Hematopoietic multipotent progenitor cell treated with erythropoietin and hydrocortisone succinate and interleukin-3 and kit ligand, for 15 days (in vitro differentiated cells): ENCODE measurements around the gene JMJD8.

ENCODE experiments used
- DNase-seq: peaks from one replicate; pipeline ENCODE4 v3.0.0-alpha.2; 2015; ENCODE audit warnings: low spot score

JMJD8 gene

DNA sequence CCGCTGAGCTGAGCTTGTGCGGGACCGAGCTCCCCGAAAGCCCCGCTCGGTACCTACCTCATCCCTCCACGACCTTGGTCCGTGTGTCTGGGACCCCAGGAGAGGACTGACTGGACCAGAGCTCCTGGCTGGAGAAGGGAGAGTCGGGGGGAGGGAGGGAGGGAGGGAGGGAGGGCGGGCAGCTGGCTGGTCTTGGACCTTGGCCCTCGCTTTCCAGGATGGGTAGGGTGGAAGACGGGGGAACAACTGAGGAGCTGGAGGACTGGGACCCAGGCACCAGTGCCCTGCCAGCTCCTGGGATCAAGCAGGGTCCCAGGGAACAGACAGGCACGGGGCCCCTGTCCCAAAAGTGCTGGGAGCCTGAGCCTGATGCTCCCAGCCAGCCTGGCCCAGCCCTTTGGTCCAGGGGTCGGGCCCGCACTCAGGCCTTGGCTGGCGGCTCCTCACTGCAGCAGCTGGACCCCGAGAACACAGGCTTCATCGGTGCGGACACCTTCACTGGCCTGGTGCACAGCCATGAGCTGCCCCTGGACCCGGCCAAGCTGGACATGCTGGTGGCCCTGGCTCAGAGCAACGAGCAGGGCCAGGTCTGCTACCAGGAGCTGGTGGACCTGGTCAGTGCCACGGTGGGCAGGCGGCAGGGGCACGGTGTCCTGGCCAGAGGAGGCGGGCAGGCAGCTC is 8.1 kb downstream of the JMJD8 start:
- DNase-seq: no peak

GRCh38 chr16:674968-675883 is 8.9 kb downstream of the JMJD8 start, which contains the start of gene RHBDL1:
Gene RHBDL1 (plus strand): TSS chr16:675671. CDS start chr16:675791, 120 bp downstream.
- DNase-seq: no peak

DNA sequence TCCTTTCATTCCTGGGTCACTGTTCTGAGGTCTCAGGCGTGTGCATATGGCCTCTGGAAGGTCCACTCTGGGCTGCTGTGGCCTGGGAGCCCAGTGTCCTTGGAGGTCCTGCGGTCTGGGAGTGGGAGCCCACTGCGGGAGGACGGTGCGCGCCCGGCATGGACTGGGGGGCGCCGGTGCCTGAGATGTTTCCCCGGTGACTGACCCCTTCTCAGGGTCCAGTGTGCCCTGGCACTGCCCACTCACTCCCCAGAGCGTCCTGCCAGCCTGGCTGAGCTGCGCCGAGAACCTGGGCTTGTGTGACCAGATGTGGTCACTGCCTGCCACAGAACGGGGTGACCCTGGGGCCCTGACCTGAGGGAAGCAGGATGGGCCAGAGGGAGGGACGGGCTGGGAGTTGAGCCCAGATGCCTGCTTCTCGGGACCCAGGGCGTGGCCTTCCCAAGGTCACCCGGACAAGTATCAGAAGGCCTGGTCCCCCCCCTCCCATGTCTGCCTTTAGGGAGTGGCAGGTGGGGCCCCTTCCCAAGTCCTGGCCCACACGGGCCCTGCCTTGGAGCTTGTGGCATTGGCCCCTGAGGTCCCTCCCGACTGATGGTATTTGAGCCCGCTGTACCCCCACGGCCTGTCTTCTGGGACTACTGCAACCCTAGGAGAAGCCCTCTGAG is 9.8 kb downstream of the JMJD8 start:
- no peak for DNase-seq

DNA sequence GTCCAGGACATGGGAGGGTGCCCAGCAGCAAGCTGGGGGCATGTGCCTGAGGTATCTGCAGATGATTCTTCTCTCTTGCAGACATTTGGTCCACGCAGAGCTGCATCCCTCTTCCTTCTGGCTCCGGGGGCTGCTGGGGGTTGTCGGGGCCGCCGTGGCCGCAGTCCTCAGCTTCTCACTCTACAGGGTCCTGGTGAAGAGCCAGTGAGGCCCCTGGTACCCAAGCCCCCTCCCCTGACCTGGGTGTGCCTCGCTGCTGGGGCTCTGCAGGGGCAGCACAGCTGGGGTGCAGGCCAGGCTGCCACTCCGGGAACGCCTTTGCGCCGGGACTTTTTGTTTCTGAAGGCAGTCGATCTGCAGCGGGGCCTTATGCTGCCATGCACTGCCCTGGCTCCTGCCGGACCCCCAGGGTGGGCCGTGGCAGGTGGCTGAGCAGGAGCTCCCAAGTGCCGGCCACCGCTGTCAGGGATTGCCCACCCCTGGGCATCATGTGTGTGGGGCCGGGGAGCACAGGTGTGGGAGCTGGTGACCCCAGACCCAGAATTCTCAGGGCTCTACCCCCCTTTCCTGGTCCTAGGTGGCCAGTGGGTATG is 10.6 kb downstream of the JMJD8 start:
- DNase-seq: no peak

- no peak for DNase-seq
These were observed 11.3 kb downstream of the JMJD8 start for GRCh38 chr16:672851-673250.

DNA sequence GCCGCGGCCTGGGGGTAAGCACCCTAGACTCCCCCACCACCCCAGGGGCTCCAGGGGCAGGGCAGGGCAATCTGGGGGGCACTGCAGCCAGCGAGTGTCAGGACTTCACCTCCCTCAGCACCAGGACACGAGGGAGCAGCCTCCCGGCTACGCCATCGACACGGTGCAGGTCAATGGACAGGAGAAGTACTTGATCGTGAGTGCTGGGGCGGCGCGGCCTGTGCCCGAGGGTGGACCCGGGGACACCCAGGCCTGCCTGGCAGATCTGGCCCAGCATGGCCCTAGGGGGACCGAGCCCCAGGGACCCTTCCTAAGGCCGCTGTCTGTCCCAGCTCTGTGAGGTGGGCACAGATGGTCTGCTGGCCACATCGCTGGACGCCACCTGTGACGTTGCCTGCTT is 11.8 kb downstream of the JMJD8 start:
- no peak for DNase-seq

- DNase-seq: no peak
These were observed 12.6 kb downstream of the JMJD8 start for GRCh38 chr16:671353-672131.

DNA sequence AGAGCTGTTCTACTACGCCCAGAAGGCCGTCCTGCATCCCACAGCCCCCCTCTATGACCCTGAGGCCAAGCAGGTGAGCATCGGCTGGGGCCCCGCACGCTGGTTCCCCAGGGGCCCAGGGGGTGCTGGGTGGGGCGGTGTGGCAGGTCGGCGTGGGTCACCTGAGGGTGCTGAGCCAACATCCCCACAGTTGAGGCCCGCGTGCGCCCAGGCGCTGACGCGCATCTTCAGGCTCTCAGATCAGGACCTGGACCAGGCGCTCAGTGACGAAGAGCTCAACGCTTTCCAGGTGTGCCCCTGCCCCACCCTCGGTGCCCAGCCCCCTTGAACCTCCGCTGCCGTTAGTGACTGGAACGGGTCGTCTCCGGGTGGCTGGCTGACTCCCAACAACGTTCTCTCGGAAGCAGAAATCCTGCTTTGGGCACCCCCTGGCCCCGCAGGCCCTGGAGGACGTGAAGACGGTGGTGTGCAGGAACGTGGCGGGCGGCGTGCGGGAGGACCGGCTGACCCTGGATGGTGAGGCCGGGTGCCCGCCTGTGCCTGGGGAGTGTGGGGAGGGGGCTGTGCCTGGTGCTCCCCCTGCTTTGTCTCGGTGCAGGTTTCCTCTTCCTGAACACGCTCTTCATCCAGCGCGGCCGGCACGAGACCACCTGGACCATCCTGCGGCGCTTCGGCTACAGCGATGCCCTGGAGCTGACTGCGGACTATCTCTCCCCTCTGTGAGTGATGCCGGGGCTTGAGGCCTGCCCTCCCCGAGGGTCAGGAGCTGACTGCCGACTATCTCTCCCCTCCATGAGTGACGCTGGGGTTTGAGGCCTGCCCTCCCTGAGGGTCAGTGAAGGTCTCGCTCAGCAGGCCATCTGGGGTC is 13.4 kb downstream of the JMJD8 start:
- no peak for DNase-seq

GRCh38 chr16:669666-670065 is 14.5 kb downstream of the JMJD8 start:
- no peak for DNase-seq

DNA sequence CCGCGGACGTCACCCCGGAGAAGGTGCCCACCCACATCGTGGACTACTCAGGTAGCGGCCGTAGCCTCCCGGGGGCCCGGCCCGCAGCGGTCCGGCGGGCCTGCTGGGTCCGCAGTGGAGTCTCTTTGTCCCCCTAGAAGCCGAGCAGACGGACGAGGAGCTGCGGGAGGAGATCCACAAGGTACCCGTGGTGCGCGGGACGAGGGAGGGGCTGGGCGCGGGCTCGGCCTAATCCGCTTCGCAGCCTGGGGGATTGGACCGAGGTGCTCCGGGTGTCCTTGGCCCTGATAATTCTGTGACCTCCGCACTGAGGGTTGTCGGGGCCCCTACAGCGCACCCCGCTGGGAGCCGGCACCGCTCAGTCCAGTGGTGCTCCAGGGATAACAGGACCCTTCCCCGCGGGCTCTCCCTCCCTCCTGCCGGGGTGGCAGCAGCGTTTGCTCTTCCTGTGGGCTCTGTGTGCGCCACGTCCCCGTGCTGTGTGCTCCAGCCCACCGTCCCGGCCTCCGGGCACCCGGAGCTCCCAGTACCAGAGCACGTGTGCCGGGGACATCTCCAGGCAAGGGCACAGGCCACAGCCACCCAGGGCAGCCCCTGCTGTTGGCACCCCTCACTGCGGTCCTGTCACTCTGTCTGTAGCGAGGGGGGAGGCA is 15.5 kb downstream of the JMJD8 start:
- DNase-seq: peak; percentile 16

- peak; percentile 93 for DNase-seq
These were observed 16.2 kb downstream of the JMJD8 start, which contains the start of gene RHOT2 for GRCh38 chr16:667780-668518. Gene RHOT2 (plus strand): TSS chr16:668132. CDS start chr16:668200, 68 bp downstream.

GRCh38 chr16:667113-667779 is 16.9 kb downstream of the JMJD8 start:
- DNase-seq: no peak

DNA sequence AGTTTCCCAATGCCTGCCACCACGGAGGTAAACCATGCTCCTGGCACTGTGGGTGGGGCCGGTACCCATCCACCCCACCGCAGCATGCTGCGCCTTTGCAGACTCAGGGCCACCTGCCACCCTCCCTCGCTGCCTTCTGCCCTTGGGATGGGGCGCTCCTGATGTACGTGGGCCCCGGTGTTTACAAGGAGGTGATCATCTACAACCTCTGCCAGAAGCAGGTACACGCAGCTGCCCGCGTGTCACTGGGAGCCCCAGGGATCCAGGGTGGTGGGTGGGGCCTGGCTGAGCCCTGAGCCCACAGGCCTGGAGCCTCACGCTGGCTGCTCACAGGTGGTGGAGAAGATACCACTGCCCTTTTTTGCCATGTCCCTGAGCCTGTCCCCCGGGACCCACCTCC is 17.6 kb downstream of the JMJD8 start:
- DNase-seq: no peak

DNA sequence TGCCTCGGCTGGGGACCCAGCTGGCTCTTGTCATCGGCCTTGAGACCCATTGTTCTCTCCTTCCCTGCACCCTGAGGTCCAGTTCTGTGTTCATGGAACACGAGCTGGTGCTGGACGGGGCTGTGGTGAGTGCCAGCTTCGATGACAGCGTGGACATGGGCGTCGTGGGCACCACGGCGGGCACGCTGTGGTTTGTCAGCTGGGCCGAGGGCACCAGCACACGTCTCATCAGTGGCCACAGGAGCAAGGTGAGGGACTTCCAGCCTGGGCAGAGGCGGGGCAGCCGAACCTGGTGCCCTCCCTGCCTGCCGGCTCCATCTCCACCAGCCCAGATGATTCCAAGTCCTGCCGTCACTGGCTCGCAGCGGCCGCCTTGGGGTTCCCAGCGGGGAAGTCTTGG is 21.5 kb downstream of the JMJD8 start:
- no peak for DNase-seq

GRCh38 chr16:662095-662494 is 22.0 kb downstream of the JMJD8 start:
- DNase-seq: no peak

DNA sequence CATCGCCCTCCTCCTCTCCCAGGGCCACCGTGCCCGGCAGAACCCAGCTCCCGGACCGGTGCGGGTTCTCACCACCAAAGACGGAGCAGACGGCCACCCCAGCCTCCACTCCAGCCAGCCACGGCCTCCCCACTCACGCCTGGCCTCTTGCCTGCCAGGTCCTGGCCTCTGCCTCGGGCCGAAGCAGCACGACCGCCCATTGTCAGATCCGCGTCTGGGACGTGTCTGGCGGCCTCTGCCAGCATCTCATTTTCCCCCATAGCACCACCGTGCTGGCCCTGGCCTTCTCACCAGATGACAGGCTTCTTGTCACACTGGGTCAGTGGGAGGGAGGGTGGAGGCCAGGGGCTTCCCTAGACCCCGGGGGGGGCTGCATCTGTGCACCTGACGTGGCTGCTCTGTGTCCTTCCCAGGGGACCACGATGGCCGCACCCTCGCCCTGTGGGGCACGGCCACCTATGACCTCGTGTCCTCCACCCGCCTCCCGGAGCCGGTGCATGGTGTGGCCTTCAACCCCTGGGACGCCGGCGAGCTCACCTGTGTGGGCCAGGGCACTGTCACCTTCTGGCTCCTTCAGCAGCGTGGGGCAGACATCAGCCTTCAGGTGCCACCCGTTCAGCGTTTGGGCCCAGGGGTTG is 22.8 kb downstream of the JMJD8 start:
- no peak for DNase-seq

DNA sequence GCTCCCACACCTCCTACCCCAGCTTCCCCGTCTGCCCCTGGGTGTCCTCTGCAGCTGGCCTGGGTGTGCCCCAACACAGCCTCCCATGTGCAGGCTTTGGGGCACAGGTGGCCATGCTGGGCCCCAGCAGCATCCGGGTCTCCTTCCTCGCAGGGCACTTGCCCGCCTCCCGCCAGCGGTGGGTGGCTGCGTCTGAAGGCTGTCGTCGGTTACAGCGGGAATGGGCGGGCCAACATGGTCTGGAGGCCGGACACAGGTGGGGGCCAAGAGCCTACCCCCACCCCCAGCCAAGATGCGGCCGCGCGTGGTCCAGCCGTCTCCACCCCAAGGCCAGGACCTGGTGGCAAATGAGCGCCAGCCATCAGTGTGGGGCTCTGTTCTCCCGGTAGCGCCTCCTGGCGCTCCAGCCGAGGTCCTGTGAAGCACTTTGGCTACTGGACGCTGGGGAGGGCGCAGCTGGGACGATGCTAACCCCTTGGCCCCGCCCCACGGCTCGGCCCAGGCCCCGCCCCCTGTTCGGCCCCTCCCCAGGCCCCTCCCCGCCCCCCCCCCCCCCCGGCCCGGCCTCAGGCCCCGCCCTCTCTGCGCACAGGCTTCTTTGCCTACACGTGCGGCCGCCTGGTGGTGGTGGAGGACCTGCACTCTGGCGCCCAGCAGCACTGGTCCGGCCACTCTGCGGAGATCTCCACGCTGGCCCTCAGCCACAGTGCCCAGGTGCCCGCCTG is 23.5 kb downstream of the JMJD8 start:
- peak; percentile 87 for DNase-seq

DNA sequence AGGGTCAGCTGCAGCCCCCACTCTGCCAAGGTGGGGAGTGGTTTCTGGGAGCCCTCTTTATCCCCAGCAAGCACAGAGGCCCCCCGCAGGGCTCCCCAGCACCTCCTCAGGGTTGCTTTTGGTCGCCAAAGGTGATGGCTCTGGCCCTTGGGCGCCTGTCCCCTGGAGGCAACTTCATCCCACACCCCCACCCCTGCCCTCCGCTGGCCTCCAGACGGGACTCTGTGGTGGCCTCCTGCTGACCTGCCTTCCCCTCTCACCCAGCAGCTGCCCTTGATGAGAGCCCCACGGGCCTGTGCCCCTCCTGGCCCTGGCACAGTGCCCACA is 24.0 kb downstream of the JMJD8 start:
- DNase-seq: no peak
